Measurements from ENCODE around the gene ERI2. TPM values are rescaled to one million over a fixed set of nuclear protein-coding genes. Genes with fewer than 3 reads are reported as not detected.

The ERI2 gene
- 10 to 100 TPM; 18.4 to 19.6 TPM for total RNA-seq

DNA sequence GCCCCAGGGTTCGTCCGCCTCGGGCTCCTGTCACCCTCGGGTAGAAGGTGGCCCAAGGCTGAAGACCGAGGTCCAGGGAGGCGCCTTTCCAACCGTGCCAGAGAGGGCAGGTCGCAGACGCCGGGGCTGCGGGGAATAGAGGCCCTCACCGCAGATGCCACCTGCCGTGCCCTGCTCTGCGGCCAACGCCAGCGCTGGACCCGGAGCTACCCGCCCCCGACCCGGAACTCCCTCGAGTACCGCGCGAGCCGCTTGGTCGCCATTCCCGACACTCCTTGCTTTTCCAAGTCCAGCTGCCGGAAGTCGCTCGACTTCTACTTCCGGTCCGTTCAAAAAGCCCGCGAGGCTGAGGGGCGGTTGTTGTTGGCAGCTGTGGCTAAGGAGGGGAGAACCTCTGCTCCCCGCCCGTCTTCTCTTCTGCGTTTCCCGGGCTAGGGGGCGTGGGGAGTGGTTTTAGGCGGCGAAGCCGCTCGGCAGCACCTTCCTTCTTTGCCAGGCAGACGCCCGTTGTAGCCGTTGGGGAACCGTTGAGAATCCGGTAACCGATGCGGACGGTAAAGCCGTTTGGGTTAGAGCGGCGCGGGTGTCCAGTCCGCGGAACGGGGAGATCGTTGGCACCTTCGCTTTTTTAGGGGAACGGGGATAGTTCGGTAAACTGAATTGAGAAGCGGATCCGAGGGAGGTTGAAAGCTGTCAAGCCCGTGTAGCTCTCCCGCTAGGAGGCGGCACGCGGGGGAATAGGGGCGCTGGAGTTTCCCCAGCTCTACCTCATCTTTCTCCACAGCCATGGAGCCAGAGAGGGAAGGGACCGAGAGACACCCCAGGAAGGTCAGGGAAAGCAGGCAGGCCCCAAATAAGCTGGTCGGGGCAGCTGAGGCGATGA, at the start of gene ERI2, which contains the start of gene REXO5:
TSS of gene ERI2 (minus strand) at position 305 of the 883 bp plus-strand sequence. CDS start at position 263, 42 bp downstream.
TSS of gene REXO5 (plus strand) at position 360 of the 883 bp plus-strand sequence. CDS start at position 787, 427 bp downstream.
- Mint-ChIP-seq H3K4me1 (ENCODE audit: low read depth) (peaks cover 12% of the 10 kb centered on the region), H3K36me3 (ENCODE audit: low read depth) (peaks cover 10% of the 10 kb centered on the region), H3K9me3 (no peaks in the 10 kb centered on the region), H3K4me3 (peak within 1 kb of the TSS; percentile 98), H3K27me3 (ENCODE audit: low read depth) (no peaks in the 10 kb centered on the region), H3K27ac (peak within 1 kb of the TSS; percentile 98)
- DNase-seq = peak; percentile 87
- intact Hi-C loops (cut with micrococcal nuclease) = loop anchor here (1.0 to 5.0 kb wide), 6 partner anchors 36 to 129 kb away; partner anchors contain the start of genes DCUN1D3, LYRM1 and THUMPD1
- CTCF ChIA-PET = interaction anchor here (0.6 to 1.1 kb wide), 3 partner anchors 131 to 197 kb away, joined by 3 to 4 read pairs (median 3); no protein-coding TSS in a partner anchor

DNA sequence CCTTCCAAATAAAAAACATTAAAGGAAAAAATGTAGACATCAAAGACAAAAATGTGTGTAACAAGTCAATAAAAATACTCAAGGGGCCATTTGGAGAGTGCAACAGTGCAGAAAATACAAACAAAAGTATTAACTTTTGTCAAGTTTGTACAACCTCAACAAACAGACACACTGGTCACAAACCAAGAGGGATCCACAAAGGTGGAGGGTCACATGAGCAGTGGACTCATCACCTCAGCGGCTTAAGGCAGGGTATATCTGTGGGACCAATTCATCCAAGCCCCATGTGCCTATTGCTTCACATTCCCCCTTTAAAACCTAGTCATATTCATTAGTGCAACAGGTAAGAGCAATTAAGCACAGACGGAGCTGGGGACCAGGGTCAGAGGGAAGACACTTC, 48.7 kb upstream of the ERI2 start:
- Mint-ChIP-seq H3K4me3 (no peak overlapping the region), H3K36me3 (ENCODE audit: low read depth) (peaks cover 14% of the 10 kb centered on the region), H3K4me1 (ENCODE audit: low read depth) (no peaks in the 10 kb centered on the region), H3K27me3 (ENCODE audit: low read depth) (no peaks in the 10 kb centered on the region), H3K9me3 (no peaks in the 10 kb centered on the region), H3K27ac (no peak overlapping the region)
- DNase-seq = no peak
- intact Hi-C loops (cut with micrococcal nuclease) = no loop called here
- CTCF ChIA-PET = interaction anchor here (0.8 kb wide), 1 partner anchor 34 kb away, joined by 6 read pairs; no protein-coding TSS in a partner anchor

GRCh38 chr16:20853981-20854620, 47.8 kb upstream of the ERI2 start:
- Mint-ChIP-seq H3K27me3 (ENCODE audit: low read depth) (no peaks in the 10 kb centered on the region), H3K36me3 (ENCODE audit: low read depth) (peaks cover 8% of the 10 kb centered on the region), H3K4me1 (ENCODE audit: low read depth) (no peaks in the 10 kb centered on the region), H3K27ac (no peak overlapping the region), H3K9me3 (no peaks in the 10 kb centered on the region), H3K4me3 (no peak overlapping the region)
- CTCF ChIA-PET = interaction anchor here (0.8 kb wide), 1 partner anchor 35 kb away, joined by 6 read pairs; no protein-coding TSS in a partner anchor
- intact Hi-C loops (cut with micrococcal nuclease) = no loop called here
- no peak for DNase-seq

- Mint-ChIP-seq H3K9me3 (no peaks in the 10 kb centered on the region), H3K27me3 (ENCODE audit: low read depth) (no peaks in the 10 kb centered on the region), H3K27ac (no peak overlapping the region), H3K36me3 (ENCODE audit: low read depth) (peaks cover 7% of the 10 kb centered on the region), H3K4me3 (no peak overlapping the region), H3K4me1 (ENCODE audit: low read depth) (no peaks in the 10 kb centered on the region)
- DNase-seq = no peak
- intact Hi-C loops (cut with micrococcal nuclease) = no loop called here
- CTCF ChIA-PET = interaction anchor here (5.3 kb wide), 1 partner anchor 231 kb away, joined by 24 read pairs; no protein-coding TSS in a partner anchor
Measured at GRCh38 chr16:20853143-20853542, 46.9 kb upstream of the ERI2 start.

- Mint-ChIP-seq H3K4me1 (ENCODE audit: low read depth) (no peaks in the 10 kb centered on the region), H3K9me3 (no peaks in the 10 kb centered on the region), H3K36me3 (ENCODE audit: low read depth) (peaks cover 7% of the 10 kb centered on the region), H3K4me3 (no peak overlapping the region), H3K27ac (no peak overlapping the region), H3K27me3 (ENCODE audit: low read depth) (no peaks in the 10 kb centered on the region)
- no peak for DNase-seq
- intact Hi-C loops (cut with micrococcal nuclease) = no loop called here
- CTCF ChIA-PET = interaction anchor here (0.7 to 5.3 kb wide), 5 partner anchors 23 to 248 kb away, joined by 3 to 24 read pairs (median 10); no protein-coding TSS in a partner anchor
Measured at GRCh38 chr16:20851601-20852000, 45.3 kb upstream of the ERI2 start.

- no peaks in the 10 kb centered on the region for H3K9me3 Mint-ChIP-seq
- H3K4me3 Mint-ChIP-seq = no peak overlapping the region
- intact Hi-C loops (cut with micrococcal nuclease) = loop anchor here (1.0 kb wide), 4 partner anchors 94 to 449 kb away; no protein-coding TSS in a partner anchor
- CTCF ChIA-PET = interaction anchor here (0.7 to 5.3 kb wide), 23 partner anchors 12 to 1468 kb away, joined by 3 to 24 read pairs (median 5); partner anchors contain the start of genes DCUN1D3 and DNAH3
- no peak overlapping the region for H3K27ac Mint-ChIP-seq
- peaks cover 6% of the 10 kb centered on the region for H3K36me3 Mint-ChIP-seq (ENCODE audit: low read depth)
- no peak for DNase-seq
- no peaks in the 10 kb centered on the region for H3K4me1 Mint-ChIP-seq (ENCODE audit: low read depth)
- no peaks in the 10 kb centered on the region for H3K27me3 Mint-ChIP-seq (ENCODE audit: low read depth)
Measured at GRCh38 chr16:20850981-20851380, 44.7 kb upstream of the ERI2 start.

- H3K36me3 Mint-ChIP-seq (ENCODE audit: low read depth) = peaks cover 8% of the 10 kb centered on the region
- no peak overlapping the region for H3K4me3 Mint-ChIP-seq
- H3K9me3 Mint-ChIP-seq = no peaks in the 10 kb centered on the region
- peaks cover 8% of the 10 kb centered on the region for H3K4me1 Mint-ChIP-seq (ENCODE audit: low read depth)
- CTCF ChIA-PET = interaction anchor here (0.6 to 5.3 kb wide), 27 partner anchors 14 to 1469 kb away, joined by 3 to 24 read pairs (median 5); partner anchors contain the start of genes DCUN1D3 and DNAH3
- no peaks in the 10 kb centered on the region for H3K27me3 Mint-ChIP-seq (ENCODE audit: low read depth)
- no peak overlapping the region for H3K27ac Mint-ChIP-seq
- peak; percentile 78 for DNase-seq
- intact Hi-C loops (cut with micrococcal nuclease) = loop anchor here (1.0 to 10.0 kb wide), 5 partner anchors 96 to 451 kb away; partner anchors contain the start of genes DNAH3 and LDAF1
Measured at GRCh38 chr16:20849589-20850390, 43.5 kb upstream of the ERI2 start.

- Mint-ChIP-seq H3K36me3 (ENCODE audit: low read depth) (peaks cover 13% of the 10 kb centered on the region), H3K4me3 (no peak overlapping the region), H3K27me3 (ENCODE audit: low read depth) (no peaks in the 10 kb centered on the region), H3K9me3 (no peaks in the 10 kb centered on the region), H3K27ac (no peak overlapping the region), H3K4me1 (ENCODE audit: low read depth) (peaks cover 21% of the 10 kb centered on the region)
- no peak for DNase-seq
- intact Hi-C loops (cut with micrococcal nuclease) = loop anchor here (10.0 kb wide), 1 partner anchor 307 kb away; the partner anchor contains the start of genes DNAH3 and LDAF1
- CTCF ChIA-PET = interaction anchor here (1.8 to 5.3 kb wide), 2 partner anchors 236 to 238 kb away, joined by 3 to 24 read pairs; no protein-coding TSS in a partner anchor
Measured at GRCh38 chr16:20847550-20847949, 41.3 kb upstream of the ERI2 start.

DNA sequence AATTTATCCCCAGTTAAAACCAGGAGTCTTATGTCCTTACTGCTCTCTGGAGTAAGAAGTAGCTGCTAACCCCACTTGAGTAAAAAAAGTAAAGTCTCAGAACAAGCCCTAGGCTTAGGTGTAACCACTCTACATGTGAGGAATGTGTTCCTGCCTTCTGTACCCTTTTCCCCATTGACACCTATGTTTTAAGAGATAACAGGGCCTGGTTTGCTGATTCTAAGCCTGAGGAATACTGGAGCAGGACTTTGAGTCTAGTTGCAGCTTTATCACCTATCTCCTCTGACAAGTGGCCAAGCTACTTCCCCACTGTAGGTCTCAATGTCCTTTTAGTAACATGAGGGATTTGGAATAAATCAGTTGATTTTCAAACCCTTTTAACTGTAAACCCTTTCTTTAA, 40.3 kb upstream of the ERI2 start:
- Mint-ChIP-seq H3K4me3 (no peak overlapping the region), H3K36me3 (ENCODE audit: low read depth) (peaks cover 13% of the 10 kb centered on the region)

DNA sequence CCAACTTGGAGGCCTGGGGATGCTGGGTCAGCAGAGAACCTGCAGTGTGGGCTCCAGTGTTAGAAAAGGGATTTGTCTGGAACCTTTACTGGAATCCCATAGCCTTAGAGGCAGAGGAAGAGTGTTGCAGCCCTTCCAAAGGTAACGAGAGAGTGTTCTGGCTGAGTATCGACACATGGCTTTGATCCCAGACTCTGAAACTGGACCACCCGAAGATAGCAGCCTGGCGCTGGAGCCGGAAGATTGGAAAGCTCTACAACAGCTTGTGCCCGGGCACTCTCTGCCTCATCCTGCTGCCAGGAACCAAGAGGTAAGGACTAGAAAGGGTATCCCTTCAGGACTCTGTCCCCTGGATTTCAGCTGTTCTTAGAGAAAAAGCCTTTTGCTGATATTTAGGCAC, 39.8 kb upstream of the ERI2 start:
- no peaks in the 10 kb centered on the region for H3K9me3 Mint-ChIP-seq
- no peak for DNase-seq
- CTCF ChIA-PET = no interaction called here
- peaks cover 21% of the 10 kb centered on the region for H3K4me1 Mint-ChIP-seq (ENCODE audit: low read depth)
- H3K27ac Mint-ChIP-seq = no peak overlapping the region
- H3K4me3 Mint-ChIP-seq = no peak overlapping the region
- no peaks in the 10 kb centered on the region for H3K27me3 Mint-ChIP-seq (ENCODE audit: low read depth)
- intact Hi-C loops (cut with micrococcal nuclease) = loop anchor here (10.0 kb wide), 1 partner anchor 309 kb away; the partner anchor contains the start of genes DNAH3 and LDAF1
- H3K36me3 Mint-ChIP-seq (ENCODE audit: low read depth) = peaks cover 15% of the 10 kb centered on the region

More for the DNA sequence above, 40.3 kb upstream of the ERI2 start:
- no peak for DNase-seq
- CTCF ChIA-PET = no interaction called here
- Mint-ChIP-seq H3K4me1 (ENCODE audit: low read depth) (peaks cover 21% of the 10 kb centered on the region), H3K9me3 (no peaks in the 10 kb centered on the region), H3K27me3 (ENCODE audit: low read depth) (no peaks in the 10 kb centered on the region), H3K27ac (no peak overlapping the region)
- intact Hi-C loops (cut with micrococcal nuclease) = loop anchor here (10.0 kb wide), 1 partner anchor 308 kb away; the partner anchor contains the start of genes DNAH3 and LDAF1

GRCh38 chr16:20844588-20844987, 38.3 kb upstream of the ERI2 start:
- H3K4me3 Mint-ChIP-seq = no peak overlapping the region
- CTCF ChIA-PET = interaction anchor here (1.1 kb wide), 1 partner anchor 239 kb away, joined by 3 read pairs; no protein-coding TSS in a partner anchor
- peak; percentile 46 for DNase-seq
- H3K27me3 Mint-ChIP-seq (ENCODE audit: low read depth) = no peaks in the 10 kb centered on the region
- peaks cover 20% of the 10 kb centered on the region for H3K36me3 Mint-ChIP-seq (ENCODE audit: low read depth)
- peak overlapping the region; percentile 9 for H3K27ac Mint-ChIP-seq
- H3K4me1 Mint-ChIP-seq (ENCODE audit: low read depth) = peaks cover 21% of the 10 kb centered on the region
- intact Hi-C loops (cut with micrococcal nuclease) = loop anchor here (5.0 to 10.0 kb wide), 2 partner anchors 37 to 310 kb away; partner anchors contain the start of genes DNAH3, ERI2, LDAF1 and REXO5
- H3K9me3 Mint-ChIP-seq = no peaks in the 10 kb centered on the region

Measured in activated naive CD4-positive, alpha-beta T cell treated with anti-CD3 and anti-CD28 coated beads for 36 hours (primary cell).